Measurements from ENCODE around the gene DENND10.
"Not testable (repeated sequence)": the region's sequence is repeated elsewhere in the genome, so short reads cannot be mapped to it uniquely, and the experiment has no call there.

Gene DENND10

GRCh38 chr10:119104654-119105015, 722 bp downstream of the DENND10 start:
- H3K4me3 ChIP-seq (ENCODE audit: low read length) = peak overlapping the region; percentile 70
- H3K9ac ChIP-seq (ENCODE audit: low read length) = peak overlapping the region; percentile 25
- H3K27me3 ChIP-seq (ENCODE audit: control insufficient read depth, insufficient read depth, low read length) = no peaks in the 10 kb centered on the region
- H3K36me3 ChIP-seq (ENCODE audit: control insufficient read depth, insufficient read depth, low read length) = no peaks in the 10 kb centered on the region
- peak overlapping the region; percentile 36 for H3K27ac ChIP-seq (ENCODE audit: low read depth, low read length)
- peaks cover 8% of the 10 kb centered on the region for H3K4me1 ChIP-seq (ENCODE audit: control insufficient read depth, insufficient read depth, low read length)

DNA sequence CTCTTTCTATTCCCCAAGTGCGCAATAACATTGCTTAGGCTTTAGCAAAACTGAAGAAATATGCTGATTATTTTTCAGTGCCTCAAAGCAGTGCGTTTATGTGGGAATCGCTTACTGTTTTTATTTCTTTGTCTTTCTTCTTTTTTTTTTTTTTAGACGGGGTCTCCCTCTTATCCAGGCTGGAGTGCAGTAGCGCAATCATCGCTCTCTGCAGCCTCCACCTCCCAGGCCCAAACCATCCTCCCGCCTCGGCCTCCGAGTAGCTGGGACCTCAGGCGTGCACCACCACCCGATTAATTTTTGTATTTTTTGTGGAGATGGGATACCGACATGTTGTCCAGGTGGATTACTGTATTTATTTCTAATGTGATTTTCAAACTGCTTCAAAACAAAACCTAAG, 1.2 kb downstream of the DENND10 start:
- H3K27ac ChIP-seq (ENCODE audit: low read depth, low read length) = no peak overlapping the region
- H3K4me1 ChIP-seq (ENCODE audit: control insufficient read depth, insufficient read depth, low read length) = peaks cover 8% of the 10 kb centered on the region
- H3K27me3 ChIP-seq (ENCODE audit: control insufficient read depth, insufficient read depth, low read length) = no peaks in the 10 kb centered on the region
- H3K36me3 ChIP-seq (ENCODE audit: control insufficient read depth, insufficient read depth, low read length) = no peaks in the 10 kb centered on the region
- peak overlapping the region; percentile 70 for H3K4me3 ChIP-seq (ENCODE audit: low read length)
- no peak overlapping the region for H3K9ac ChIP-seq (ENCODE audit: low read length)

GRCh38 chr10:119105899-119106298, 2.0 kb downstream of the DENND10 start:
- H3K9ac ChIP-seq (ENCODE audit: low read length); H3K27ac ChIP-seq (ENCODE audit: low read depth, low read length); H3K36me3 ChIP-seq (ENCODE audit: control insufficient read depth, insufficient read depth, low read length); H3K4me3 ChIP-seq (ENCODE audit: low read length); H3K27me3 ChIP-seq (ENCODE audit: control insufficient read depth, insufficient read depth, low read length); H3K4me1 ChIP-seq (ENCODE audit: control insufficient read depth, insufficient read depth, low read length): not testable (repeated sequence)

DNA sequence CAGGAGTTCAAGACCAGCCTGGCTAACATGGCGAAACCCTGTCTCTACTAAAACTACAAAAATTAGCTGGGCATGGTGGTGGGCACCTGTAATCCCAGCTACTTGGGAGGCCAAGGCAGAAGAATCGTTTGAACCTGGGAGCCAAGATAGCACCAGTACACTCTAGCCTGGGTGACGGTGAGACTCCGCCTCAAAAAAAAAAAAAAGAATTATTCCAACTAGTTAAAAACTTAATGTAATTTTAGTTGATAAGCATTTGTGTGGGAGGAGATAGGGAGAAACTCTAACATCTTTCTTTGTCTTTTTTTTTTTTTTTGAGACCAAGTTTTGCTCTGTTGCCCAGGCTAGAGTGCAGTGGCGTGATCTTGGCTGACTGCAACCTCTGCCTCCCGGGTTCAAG, 3.2 kb downstream of the DENND10 start:
- not testable (repeated sequence) for H3K27me3 ChIP-seq (ENCODE audit: control insufficient read depth, insufficient read depth, low read length); H3K9ac ChIP-seq (ENCODE audit: low read length); H3K4me1 ChIP-seq (ENCODE audit: control insufficient read depth, insufficient read depth, low read length); H3K36me3 ChIP-seq (ENCODE audit: control insufficient read depth, insufficient read depth, low read length); H3K4me3 ChIP-seq (ENCODE audit: low read length); H3K27ac ChIP-seq (ENCODE audit: low read depth, low read length)

- H3K9ac ChIP-seq (ENCODE audit: low read length); H3K27ac ChIP-seq (ENCODE audit: low read depth, low read length); H3K4me3 ChIP-seq (ENCODE audit: low read length); H3K4me1 ChIP-seq (ENCODE audit: control insufficient read depth, insufficient read depth, low read length); H3K36me3 ChIP-seq (ENCODE audit: control insufficient read depth, insufficient read depth, low read length); H3K27me3 ChIP-seq (ENCODE audit: control insufficient read depth, insufficient read depth, low read length): not testable (repeated sequence)
Measured at GRCh38 chr10:119107771-119108170, 3.9 kb downstream of the DENND10 start.

- Histone ChIP-seq H3K27me3 (ENCODE audit: control insufficient read depth, insufficient read depth, low read length) (no peaks in the 10 kb centered on the region), H3K4me1 (ENCODE audit: control insufficient read depth, insufficient read depth, low read length) (peaks cover 7% of the 10 kb centered on the region), H3K36me3 (ENCODE audit: control insufficient read depth, insufficient read depth, low read length) (peaks cover 5% of the 10 kb centered on the region), H3K9ac (ENCODE audit: low read length) (no peak overlapping the region), H3K4me3 (ENCODE audit: low read length) (no peak overlapping the region), H3K27ac (ENCODE audit: low read depth, low read length) (no peak overlapping the region)
Measured at GRCh38 chr10:119112056-119112455, 8.1 kb downstream of the DENND10 start.

GRCh38 chr10:119113751-119114732, 10.1 kb downstream of the DENND10 start:
- no peaks in the 10 kb centered on the region for H3K27me3 ChIP-seq (ENCODE audit: control insufficient read depth, insufficient read depth, low read length)
- no peak overlapping the region for H3K9ac ChIP-seq (ENCODE audit: low read length)
- peaks cover 5% of the 10 kb centered on the region for H3K36me3 ChIP-seq (ENCODE audit: control insufficient read depth, insufficient read depth, low read length)
- peak overlapping the region; percentile 57 for H3K27ac ChIP-seq (ENCODE audit: low read depth, low read length)
- no peak overlapping the region for H3K4me3 ChIP-seq (ENCODE audit: low read length)
- H3K4me1 ChIP-seq (ENCODE audit: control insufficient read depth, insufficient read depth, low read length) = peaks cover 7% of the 10 kb centered on the region

DNA sequence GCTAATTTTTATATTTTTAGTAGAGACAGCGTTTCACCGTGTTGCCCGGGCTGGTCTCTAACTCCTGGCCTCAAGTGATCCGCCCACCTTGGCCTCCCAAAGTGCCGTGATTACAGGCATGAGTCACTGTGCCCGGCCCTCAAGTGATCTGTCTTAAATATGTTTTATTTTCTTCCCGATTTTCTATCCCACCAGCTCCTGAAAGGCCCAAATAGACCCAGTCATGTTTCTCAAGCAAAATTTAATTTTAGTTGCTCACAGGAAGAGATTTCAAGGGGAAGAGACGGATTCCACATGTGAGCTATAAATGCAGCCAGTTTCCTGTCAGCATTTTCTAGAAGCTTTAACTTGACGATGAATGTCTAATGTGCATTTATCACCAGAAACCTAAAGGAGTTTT, 12.0 kb downstream of the DENND10 start:
- Histone ChIP-seq H3K27ac (ENCODE audit: low read depth, low read length) (peak overlapping the region; percentile 24), H3K4me3 (ENCODE audit: low read length) (no peak overlapping the region), H3K4me1 (ENCODE audit: control insufficient read depth, insufficient read depth, low read length) (peaks cover 7% of the 10 kb centered on the region), H3K9ac (ENCODE audit: low read length) (no peak overlapping the region), H3K36me3 (ENCODE audit: control insufficient read depth, insufficient read depth, low read length) (peaks cover 7% of the 10 kb centered on the region), H3K27me3 (ENCODE audit: control insufficient read depth, insufficient read depth, low read length) (no peaks in the 10 kb centered on the region)

DNA sequence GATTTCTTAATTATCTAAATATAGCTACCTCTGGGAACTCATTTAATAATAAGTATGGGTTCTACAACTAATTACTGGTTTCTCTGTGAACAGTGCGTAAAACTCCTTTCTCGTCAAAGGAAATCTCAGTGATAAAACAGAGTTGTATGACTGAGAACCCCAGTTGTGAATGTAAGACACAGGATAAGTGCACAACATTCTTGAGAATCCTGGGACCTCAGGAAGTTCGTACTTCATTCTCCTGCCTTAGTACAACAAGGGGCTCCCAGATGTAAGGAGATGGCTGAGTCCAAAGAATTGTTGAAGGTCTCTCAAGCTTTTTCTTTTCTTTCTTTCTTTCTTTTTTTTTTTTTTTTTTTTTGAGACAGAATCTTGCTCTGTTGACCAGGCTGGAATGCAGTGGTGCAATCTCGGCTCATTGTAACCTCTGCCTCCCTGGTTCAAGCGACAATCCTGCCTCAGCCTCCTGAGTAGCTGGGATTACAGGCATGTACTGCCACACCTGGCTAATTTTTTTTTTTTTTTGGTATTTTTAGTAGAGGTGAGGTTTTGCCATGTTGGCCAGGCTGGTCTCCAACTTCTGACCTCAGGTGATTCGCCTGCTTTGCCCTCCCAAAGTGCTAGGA, 12.5 kb downstream of the DENND10 start:
- H3K27me3 ChIP-seq (ENCODE audit: control insufficient read depth, insufficient read depth, low read length) = no peaks in the 10 kb centered on the region
- H3K36me3 ChIP-seq (ENCODE audit: control insufficient read depth, insufficient read depth, low read length) = peaks cover 7% of the 10 kb centered on the region
- no peak overlapping the region for H3K4me3 ChIP-seq (ENCODE audit: low read length)
- H3K4me1 ChIP-seq (ENCODE audit: control insufficient read depth, insufficient read depth, low read length) = peaks cover 7% of the 10 kb centered on the region
- H3K9ac ChIP-seq (ENCODE audit: low read length) = no peak overlapping the region
- H3K27ac ChIP-seq (ENCODE audit: low read depth, low read length) = no peak overlapping the region

DNA sequence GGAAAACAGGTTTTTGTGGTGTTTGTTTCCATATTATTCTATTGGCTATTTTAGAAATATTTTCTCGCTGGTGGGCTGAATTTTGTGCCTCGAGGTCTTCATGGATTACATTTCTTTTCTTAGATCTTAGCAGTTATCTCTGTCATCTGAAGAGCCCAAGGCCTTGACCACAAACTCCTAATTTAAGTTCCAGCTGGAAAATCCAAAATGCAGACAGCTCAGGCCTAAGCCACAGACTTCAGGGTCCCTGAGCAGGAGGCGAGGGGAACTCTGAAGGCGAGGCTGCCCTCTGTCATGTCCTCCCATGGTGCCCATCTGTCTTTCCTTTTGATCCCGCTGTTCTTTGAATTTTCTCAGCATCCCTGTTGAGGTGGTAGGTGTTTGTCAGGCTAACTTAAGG, 14.3 kb downstream of the DENND10 start:
- no peak overlapping the region for H3K9ac ChIP-seq (ENCODE audit: low read length)
- H3K4me3 ChIP-seq (ENCODE audit: low read length) = no peak overlapping the region
- H3K36me3 ChIP-seq (ENCODE audit: control insufficient read depth, insufficient read depth, low read length) = peaks cover 2% of the 10 kb centered on the region
- H3K27me3 ChIP-seq (ENCODE audit: control insufficient read depth, insufficient read depth, low read length) = no peaks in the 10 kb centered on the region
- H3K4me1 ChIP-seq (ENCODE audit: control insufficient read depth, insufficient read depth, low read length) = peaks cover 7% of the 10 kb centered on the region
- H3K27ac ChIP-seq (ENCODE audit: low read depth, low read length) = no peak overlapping the region

- Histone ChIP-seq H3K4me3 (ENCODE audit: low read length) (no peak overlapping the region), H3K27ac (ENCODE audit: low read depth, low read length) (no peak overlapping the region), H3K9ac (ENCODE audit: low read length) (no peak overlapping the region), H3K4me1 (ENCODE audit: control insufficient read depth, insufficient read depth, low read length) (peaks cover 2% of the 10 kb centered on the region), H3K27me3 (ENCODE audit: control insufficient read depth, insufficient read depth, low read length) (no peaks in the 10 kb centered on the region), H3K36me3 (ENCODE audit: control insufficient read depth, insufficient read depth, low read length) (peaks cover 2% of the 10 kb centered on the region)
Measured at GRCh38 chr10:119119400-119119799, 15.5 kb downstream of the DENND10 start.

- Histone ChIP-seq H3K36me3 (ENCODE audit: control insufficient read depth, insufficient read depth, low read length) (peaks cover 4% of the 10 kb centered on the region), H3K27ac (ENCODE audit: low read depth, low read length) (no peak overlapping the region), H3K4me1 (ENCODE audit: control insufficient read depth, insufficient read depth, low read length) (no peaks in the 10 kb centered on the region), H3K9ac (ENCODE audit: low read length) (no peak overlapping the region), H3K4me3 (ENCODE audit: low read length) (no peak overlapping the region), H3K27me3 (ENCODE audit: control insufficient read depth, insufficient read depth, low read length) (no peaks in the 10 kb centered on the region)
Measured at GRCh38 chr10:119120413-119120867, 16.5 kb downstream of the DENND10 start.

All from rectal smooth muscle tissue (tissue), 1 donor.